ENCODE results near the gene CAMSAP1.

The CAMSAP1 gene

GRCh38 chr9:135777623-135778177, 129.6 kb downstream of the CAMSAP1 start:
- ChIA-PET POLR2A (no interaction called here), CTCF (no interaction called here)
- no peaks in the 10 kb centered on the region for H3K36me3 ChIP-seq (ENCODE audit: control insufficient read depth in 4 of 4, insufficient read depth in 4 of 4, low read length in 3 of 4)
- H3K4me1 ChIP-seq (ENCODE audit: control extremely low read depth in 1 of 4, control insufficient read depth in 4 of 4, insufficient read depth in 4 of 4, low read length in 3 of 4), result no peaks in the 10 kb centered on the region
- H3K9me3 ChIP-seq (ENCODE audit: control extremely low read depth in 1 of 5, control insufficient read depth in 4 of 5, insufficient read depth in 2 of 5, low read depth in 1 of 5, low read length in 4 of 5), result no peaks in the 10 kb centered on the region
- no peak overlapping the region for H3K27ac ChIP-seq (ENCODE audit: insufficient read depth in 1 of 2, low read depth in 1 of 2, low read length in 2 of 2, poor library complexity in 1 of 2, severe bottlenecking in 2 of 2)
- H3K27me3 ChIP-seq (replicated peaks in 2 of 5; ENCODE audit: control insufficient read depth in 4 of 5, insufficient read depth in 5 of 5, low read length in 4 of 5), result peaks cover 0 to 9% (median 3%) of the 10 kb centered on the region in 5 experiments
- H3K4me3 ChIP-seq (ENCODE audit: control insufficient read depth in 1 of 7, extremely low read depth in 1 of 7, insufficient read depth in 4 of 7, low read depth in 2 of 7, low read length in 6 of 7), result no peak overlapping the region
- no peak for DNase-seq

- no peak for DNase-seq
- POLR2A ChIA-PET, result no interaction called here
- Histone ChIP-seq H3K4me3 (ENCODE audit: control insufficient read depth in 1 of 7, extremely low read depth in 1 of 7, insufficient read depth in 4 of 7, low read depth in 2 of 7, low read length in 6 of 7) (no peak overlapping the region), H3K27ac (ENCODE audit: insufficient read depth in 1 of 2, low read depth in 1 of 2, low read length in 2 of 2, poor library complexity in 1 of 2, severe bottlenecking in 2 of 2) (no peak overlapping the region), H3K36me3 (ENCODE audit: control insufficient read depth in 4 of 4, insufficient read depth in 4 of 4, low read length in 3 of 4) (no peaks in the 10 kb centered on the region), H3K9me3 (ENCODE audit: control extremely low read depth in 1 of 5, control insufficient read depth in 4 of 5, insufficient read depth in 2 of 5, low read depth in 1 of 5, low read length in 4 of 5) (no peaks in the 10 kb centered on the region), H3K27me3 (replicated peaks in 2 of 5; ENCODE audit: control insufficient read depth in 4 of 5, insufficient read depth in 5 of 5, low read length in 4 of 5) (peaks cover 0 to 5% (median 0%) of the 10 kb centered on the region in 5 experiments), H3K4me1 (ENCODE audit: control extremely low read depth in 1 of 4, control insufficient read depth in 4 of 4, insufficient read depth in 4 of 4, low read length in 3 of 4) (no peaks in the 10 kb centered on the region)
- WGBS (ENCODE audit: insufficient coverage), result 92% methylated on average over 21 of the region's 25 CpGs
- CTCF ChIA-PET, result no interaction called here
Observed at GRCh38 chr9:135776893-135777622, 130.3 kb downstream of the CAMSAP1 start.

GRCh38 chr9:135775911-135776310, 131.4 kb downstream of the CAMSAP1 start:
- POLR2A ChIA-PET, result no interaction called here
- Histone ChIP-seq H3K27ac (ENCODE audit: insufficient read depth in 1 of 2, low read depth in 1 of 2, low read length in 2 of 2, poor library complexity in 1 of 2, severe bottlenecking in 2 of 2) (no peak overlapping the region), H3K36me3 (ENCODE audit: control insufficient read depth in 4 of 4, insufficient read depth in 4 of 4, low read length in 3 of 4) (no peaks in the 10 kb centered on the region), H3K9me3 (ENCODE audit: control extremely low read depth in 1 of 5, control insufficient read depth in 4 of 5, insufficient read depth in 2 of 5, low read depth in 1 of 5, low read length in 4 of 5) (no peaks in the 10 kb centered on the region), H3K27me3 (replicated peaks in 2 of 5; ENCODE audit: control insufficient read depth in 4 of 5, insufficient read depth in 5 of 5, low read length in 4 of 5) (peaks cover 0 to under 1% (median 0%) of the 10 kb centered on the region in 5 experiments), H3K4me1 (ENCODE audit: control extremely low read depth in 1 of 4, control insufficient read depth in 4 of 4, insufficient read depth in 4 of 4, low read length in 3 of 4) (no peaks in the 10 kb centered on the region), H3K4me3 (ENCODE audit: control insufficient read depth in 1 of 7, extremely low read depth in 1 of 7, insufficient read depth in 4 of 7, low read depth in 2 of 7, low read length in 6 of 7) (no peak overlapping the region)
- CTCF ChIA-PET, result no interaction called here
- WGBS (ENCODE audit: insufficient coverage), result 63% methylated on average over 3 of the region's 7 CpGs
- no peak for DNase-seq

GRCh38 chr9:135774794-135775525, 132.4 kb downstream of the CAMSAP1 start:
- CTCF ChIA-PET, result no interaction called here
- H3K27ac ChIP-seq (ENCODE audit: insufficient read depth in 1 of 2, low read depth in 1 of 2, low read length in 2 of 2, poor library complexity in 1 of 2, severe bottlenecking in 2 of 2), result no peak overlapping the region
- POLR2A ChIA-PET, result no interaction called here
- no peaks in the 10 kb centered on the region for H3K27me3 ChIP-seq (replicated peaks in 2 of 5; ENCODE audit: control insufficient read depth in 4 of 5, insufficient read depth in 5 of 5, low read length in 4 of 5)
- 80% methylated on average over 18 of the region's 24 CpGs for WGBS (ENCODE audit: insufficient coverage)
- DNase-seq, result no peak
- no peaks in the 10 kb centered on the region for H3K4me1 ChIP-seq (ENCODE audit: control extremely low read depth in 1 of 4, control insufficient read depth in 4 of 4, insufficient read depth in 4 of 4, low read length in 3 of 4)
- no peak overlapping the region for H3K4me3 ChIP-seq (ENCODE audit: control insufficient read depth in 1 of 7, extremely low read depth in 1 of 7, insufficient read depth in 4 of 7, low read depth in 2 of 7, low read length in 6 of 7)
- H3K36me3 ChIP-seq (ENCODE audit: control insufficient read depth in 4 of 4, insufficient read depth in 4 of 4, low read length in 3 of 4), result no peaks in the 10 kb centered on the region
- no peaks in the 10 kb centered on the region for H3K9me3 ChIP-seq (ENCODE audit: control extremely low read depth in 1 of 5, control insufficient read depth in 4 of 5, insufficient read depth in 2 of 5, low read depth in 1 of 5, low read length in 4 of 5)

DNA sequence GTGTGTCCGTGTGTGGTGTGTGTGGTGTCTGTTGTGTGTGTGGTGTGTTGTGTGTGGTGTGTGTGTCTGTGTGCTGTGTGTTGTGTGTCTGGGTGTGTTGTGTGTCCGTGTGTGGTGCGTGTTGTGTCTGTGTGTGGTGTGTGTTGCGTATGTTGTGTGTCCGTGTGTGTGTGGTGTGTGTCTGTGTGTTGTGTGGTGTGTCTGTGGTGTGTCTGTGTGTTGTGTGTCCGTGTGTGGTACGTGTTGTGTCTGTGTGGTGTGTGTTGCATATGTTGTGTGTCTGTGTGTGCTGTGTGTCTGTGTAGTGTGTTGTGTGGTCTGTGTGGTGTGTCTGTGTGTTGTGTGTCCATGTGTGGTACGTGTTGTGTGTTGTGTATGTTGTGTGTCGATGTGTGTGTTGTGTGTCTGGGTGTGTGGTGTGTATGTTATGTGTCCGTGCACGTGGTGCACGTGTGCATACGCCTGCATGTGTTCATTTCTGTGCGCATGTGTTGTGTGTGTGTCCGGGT, 133.1 kb downstream of the CAMSAP1 start:
- ChIA-PET POLR2A (no interaction called here), CTCF (no interaction called here)

DNA sequence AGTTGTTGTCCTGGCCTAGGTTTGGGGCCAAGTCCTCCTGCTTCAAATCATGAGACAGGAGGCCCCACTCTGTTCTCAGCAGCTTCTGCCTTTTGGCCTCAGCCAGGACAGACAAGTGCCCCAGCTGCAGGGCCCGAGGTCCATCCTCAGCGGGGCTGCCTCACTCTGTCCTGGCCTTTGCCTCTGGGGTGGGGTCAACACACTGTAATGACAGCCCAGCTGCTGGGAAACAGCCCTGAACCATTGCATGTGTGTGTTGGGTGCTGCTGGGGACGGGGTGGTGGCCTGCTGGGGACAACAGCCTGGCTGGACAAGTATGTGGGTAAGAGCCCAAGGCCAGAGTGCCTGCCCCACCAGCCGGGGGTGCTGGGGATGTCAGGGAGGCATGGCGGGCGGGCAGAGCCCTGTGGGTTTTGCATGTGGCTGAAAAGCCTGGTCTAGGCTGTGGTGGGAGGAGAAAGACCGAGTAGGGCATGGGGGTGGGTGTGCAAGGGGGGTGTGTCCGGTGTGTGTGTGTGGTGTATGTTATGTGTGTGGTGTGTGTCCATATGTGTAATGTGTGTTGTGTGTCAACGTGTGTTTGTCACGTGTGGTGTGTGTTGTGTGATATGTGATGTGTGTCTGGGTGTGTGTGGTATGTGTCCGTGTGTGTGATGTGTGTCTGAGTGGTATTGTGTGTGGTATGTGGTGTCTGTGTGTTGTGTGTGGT, 133.7 kb downstream of the CAMSAP1 start:
- Histone ChIP-seq H3K4me3 (ENCODE audit: control insufficient read depth in 1 of 7, extremely low read depth in 1 of 7, insufficient read depth in 4 of 7, low read depth in 2 of 7, low read length in 6 of 7) (no peak overlapping the region), H3K36me3 (ENCODE audit: control insufficient read depth in 4 of 4, insufficient read depth in 4 of 4, low read length in 3 of 4) (no peaks in the 10 kb centered on the region), H3K27me3 (replicated peaks in 2 of 5; ENCODE audit: control insufficient read depth in 4 of 5, insufficient read depth in 5 of 5, low read length in 4 of 5) (no peaks in the 10 kb centered on the region), H3K9me3 (ENCODE audit: control extremely low read depth in 1 of 5, control insufficient read depth in 4 of 5, insufficient read depth in 2 of 5, low read depth in 1 of 5, low read length in 4 of 5) (no peaks in the 10 kb centered on the region), H3K4me1 (ENCODE audit: control extremely low read depth in 1 of 4, control insufficient read depth in 4 of 4, insufficient read depth in 4 of 4, low read length in 3 of 4) (no peaks in the 10 kb centered on the region), H3K27ac (ENCODE audit: insufficient read depth in 1 of 2, low read depth in 1 of 2, low read length in 2 of 2, poor library complexity in 1 of 2, severe bottlenecking in 2 of 2) (no peak overlapping the region)
- DNase-seq, result peak in 1 of 3 donors; percentile 35
- ChIA-PET CTCF (interaction anchor here (1.8 kb wide), 1 partner anchor 24 kb away, joined by 5 read pairs; no protein-coding TSS in a partner anchor), POLR2A (no interaction called here)
- 83% methylated on average over 10 of the region's 11 CpGs for WGBS (ENCODE audit: insufficient coverage)

More for the DNA sequence above, 133.1 kb downstream of the CAMSAP1 start:
- no peaks in the 10 kb centered on the region for H3K27me3 ChIP-seq (replicated peaks in 2 of 5; ENCODE audit: control insufficient read depth in 4 of 5, insufficient read depth in 5 of 5, low read length in 4 of 5)
- no peak overlapping the region for H3K27ac ChIP-seq (ENCODE audit: insufficient read depth in 1 of 2, low read depth in 1 of 2, low read length in 2 of 2, poor library complexity in 1 of 2, severe bottlenecking in 2 of 2)
- H3K9me3 ChIP-seq (ENCODE audit: control extremely low read depth in 1 of 5, control insufficient read depth in 4 of 5, insufficient read depth in 2 of 5, low read depth in 1 of 5, low read length in 4 of 5), result no peaks in the 10 kb centered on the region
- no peak overlapping the region for H3K4me3 ChIP-seq (ENCODE audit: control insufficient read depth in 1 of 7, extremely low read depth in 1 of 7, insufficient read depth in 4 of 7, low read depth in 2 of 7, low read length in 6 of 7)
- 96% methylated on average over 8 of the region's 15 CpGs for WGBS (ENCODE audit: insufficient coverage)
- H3K36me3 ChIP-seq (ENCODE audit: control insufficient read depth in 4 of 4, insufficient read depth in 4 of 4, low read length in 3 of 4), result no peaks in the 10 kb centered on the region
- peak in 1 of 3 donors; percentile 35 for DNase-seq
- no peaks in the 10 kb centered on the region for H3K4me1 ChIP-seq (ENCODE audit: control extremely low read depth in 1 of 4, control insufficient read depth in 4 of 4, insufficient read depth in 4 of 4, low read length in 3 of 4)

Measured in common myeloid progenitor, CD34-positive (primary cell).